Panc1 (cell line): Measurements from ENCODE around the gene CACTIN. TPM values are rescaled to one million over a fixed set of nuclear protein-coding genes. Genes with fewer than 3 reads are reported as not detected.

Source experiments
- ATAC-seq: fragments of 200-7000 bp; cut with Tn5 transposase; 2 replicates; pipeline ENCODE4 v1.9.1; 2020; ENCODE audit warnings: mild to moderate bottlenecking, moderate library complexity
- BruUV-seq: library from RNA; stranded (reverse); fragments of 400-500 nt; replicated peaks from 2 replicates; lab custom pipeline; 2021; lab: Mats Ljungman, UMichigan
- CTCF ChIA-PET: fragments of 300-600 bp; sonication (Branson Sonifier 250); formaldehyde crosslinking; loops from one replicate; lab custom pipeline; 2022; ENCODE audit warnings: antibody characterized with exemption; lab: Charles Lee
- POLR2A ChIA-PET: fragments of 300-600 bp; sonication (Branson Sonifier 250); formaldehyde crosslinking; loops from one replicate; lab custom pipeline; 2022; ENCODE audit warnings: antibody characterized with exemption; lab: Charles Lee
- DNase-seq: peaks from one replicate; pipeline ENCODE4 v3.0.0-alpha.2; 2010; ENCODE audit warnings: low read depth, low spot score
- H3K27ac ChIP-seq: 2 replicates; pipeline ENCODE4 v1.5.1; 2011; ENCODE audit warnings: mild to moderate bottlenecking, low read length, inconsistent platforms
- H3K27me3 ChIP-seq: fragments of 200-500 bp; sonication (Bioruptor generic); 2 replicates; pipeline ENCODE4 v1.6.0; 2014; ENCODE audit warnings: low read length, inconsistent platforms; ENCODE audit not compliant: control insufficient read depth, insufficient read depth
- H3K36me3 ChIP-seq: fragments of 200-500 bp; sonication (Bioruptor generic); 2 replicates; pipeline ENCODE4 v1.5.1; 2014; ENCODE audit warnings: inconsistent platforms, mild to moderate bottlenecking, low read length, moderate library complexity; ENCODE audit not compliant: control insufficient read depth, insufficient read depth
- H3K4me1 ChIP-seq: 2 replicates; pipeline ENCODE4 v1.5.1; 2011; ENCODE audit warnings: inconsistent platforms, mild to moderate bottlenecking, low read length, moderate library complexity; ENCODE audit not compliant: control insufficient read depth, insufficient read depth
- H3K4me3 ChIP-seq, 2 experiments: 2 replicates each; pipeline ENCODE4 v1.5.1; 2011 to 2012; ENCODE audit warnings: low read depth in 2 of 2, low read length in 2 of 2, mild to moderate bottlenecking in 2 of 2, inconsistent platforms in 1 of 2, moderate library complexity in 1 of 2
- H3K9me3 ChIP-seq: fragments of 200-500 bp; sonication (Bioruptor generic); 2 replicates; pipeline ENCODE4 v1.5.1; 2014; ENCODE audit warnings: low read depth, mild to moderate bottlenecking, inconsistent platforms, low read length, moderate library complexity; ENCODE audit not compliant: control insufficient read depth, insufficient read depth
- POLR2AphosphoS5 ChIP-seq: IDR thresholded peaks from 2 replicates; pipeline ENCODE4 v1.6.1; 2012; ENCODE audit warnings: mild to moderate bottlenecking, low read depth, low read length, moderate library complexity
- SIN3A ChIP-seq: IDR thresholded peaks from 2 replicates; pipeline ENCODE4 v1.6.1; 2012; ENCODE audit warnings: low read depth, mild to moderate bottlenecking, low read length, moderate library complexity, borderline replicate concordance; ENCODE audit not compliant: insufficient read depth
- TCF7L2 ChIP-seq: IDR thresholded peaks from 2 replicates; pipeline ENCODE4 v1.6.1; 2011; ENCODE audit warnings: mild to moderate bottlenecking, low read depth, low read length, inconsistent platforms
- in situ Hi-C: cut with HindIII; loops from 2 replicates; pipeline ENCODE4 v1.10.0; 2016; ENCODE audit warnings: low sequenced_read_pairs, low pct_unique_long_range_greater_than_20kb
- intact Hi-C: fragments of 100-400 bp; cut with micrococcal nuclease; formaldehyde crosslinking; loops from one replicate; pipeline ENCODE4 v1.10.0; 2022; ENCODE audit not compliant: unreplicated experiment
- total RNA-seq: library from RNA; stranded (reverse); gene quantifications from one replicate; pipeline ENCODE4 v1.2.1, GENCODE V29; 2021; ENCODE audit not compliant: unreplicated experiment
- TF ChIP-seq, protein P1 (sequence below): fragments of 450-650 bp; IDR thresholded peaks from 2 replicates; pipeline ENCODE4 v1.5.1; 2017; ENCODE audit warnings: mild to moderate bottlenecking
- TF ChIP-seq, protein P2 (sequence below), 2 experiments: IDR thresholded peaks; 2 replicates each; pipeline ENCODE4 v1.6.1; 2011 to 2012; ENCODE audit warnings: low read depth in 2 of 2, control low read depth in 1 of 2, low read length in 1 of 2, mild to moderate bottlenecking in 1 of 2, moderate library complexity in 1 of 2; ENCODE audit not compliant: insufficient read depth in 1 of 2

Gene CACTIN
- total RNA-seq, 1 experiment from 2014 or later: 25.2 TPM

GRCh38 chr19:3673506-3674439, 47.2 kb upstream of the CACTIN start:
- Histone ChIP-seq H3K36me3 (no peaks in the 10 kb centered on the region), H3K27ac (no peak overlapping the region), H3K4me1 (peaks cover 7% of the 10 kb centered on the region; the same call in 1 of the 2 replicates), H3K27me3 (no peaks in the 10 kb centered on the region), H3K4me3 (no peak overlapping the region), H3K9me3 (no peaks in the 10 kb centered on the region)
- TF ChIP-seq POLR2AphosphoS5: no peak
- TF ChIP-seq, protein P1, sequence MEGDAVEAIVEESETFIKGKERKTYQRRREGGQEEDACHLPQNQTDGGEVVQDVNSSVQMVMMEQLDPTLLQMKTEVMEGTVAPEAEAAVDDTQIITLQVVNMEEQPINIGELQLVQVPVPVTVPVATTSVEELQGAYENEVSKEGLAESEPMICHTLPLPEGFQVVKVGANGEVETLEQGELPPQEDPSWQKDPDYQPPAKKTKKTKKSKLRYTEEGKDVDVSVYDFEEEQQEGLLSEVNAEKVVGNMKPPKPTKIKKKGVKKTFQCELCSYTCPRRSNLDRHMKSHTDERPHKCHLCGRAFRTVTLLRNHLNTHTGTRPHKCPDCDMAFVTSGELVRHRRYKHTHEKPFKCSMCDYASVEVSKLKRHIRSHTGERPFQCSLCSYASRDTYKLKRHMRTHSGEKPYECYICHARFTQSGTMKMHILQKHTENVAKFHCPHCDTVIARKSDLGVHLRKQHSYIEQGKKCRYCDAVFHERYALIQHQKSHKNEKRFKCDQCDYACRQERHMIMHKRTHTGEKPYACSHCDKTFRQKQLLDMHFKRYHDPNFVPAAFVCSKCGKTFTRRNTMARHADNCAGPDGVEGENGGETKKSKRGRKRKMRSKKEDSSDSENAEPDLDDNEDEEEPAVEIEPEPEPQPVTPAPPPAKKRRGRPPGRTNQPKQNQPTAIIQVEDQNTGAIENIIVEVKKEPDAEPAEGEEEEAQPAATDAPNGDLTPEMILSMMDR: no peak
- TF ChIP-seq SIN3A: no peak
- no peak for TF ChIP-seq TCF7L2
- in situ Hi-C loops: no loop called here
- ChIA-PET CTCF (no interaction called here), POLR2A (no interaction called here)
- intact Hi-C loops: no loop called here
- no peak for ATAC-seq
- no TSS peak for BruUV-seq
- no peak for DNase-seq

GRCh38 chr19:3672993-3673392, 46.4 kb upstream of the CACTIN start:
- intact Hi-C loops (no loop called here), in situ Hi-C loops (no loop called here)
- ChIA-PET CTCF (no interaction called here), POLR2A (no interaction called here)
- no peak overlapping the region for H3K4me3 ChIP-seq
- H3K36me3 ChIP-seq: no peaks in the 10 kb centered on the region
- BruUV-seq: no TSS peak
- no peaks in the 10 kb centered on the region for H3K9me3 ChIP-seq
- no peak overlapping the region for H3K27ac ChIP-seq
- DNase-seq (no peak), ATAC-seq (no peak)
- no peaks in the 10 kb centered on the region for H3K27me3 ChIP-seq
- TF ChIP-seq POLR2AphosphoS5 (no peak), SIN3A (no peak), TCF7L2 (no peak)
- TF ChIP-seq, protein P1: no peak
- TF ChIP-seq, protein P2, sequence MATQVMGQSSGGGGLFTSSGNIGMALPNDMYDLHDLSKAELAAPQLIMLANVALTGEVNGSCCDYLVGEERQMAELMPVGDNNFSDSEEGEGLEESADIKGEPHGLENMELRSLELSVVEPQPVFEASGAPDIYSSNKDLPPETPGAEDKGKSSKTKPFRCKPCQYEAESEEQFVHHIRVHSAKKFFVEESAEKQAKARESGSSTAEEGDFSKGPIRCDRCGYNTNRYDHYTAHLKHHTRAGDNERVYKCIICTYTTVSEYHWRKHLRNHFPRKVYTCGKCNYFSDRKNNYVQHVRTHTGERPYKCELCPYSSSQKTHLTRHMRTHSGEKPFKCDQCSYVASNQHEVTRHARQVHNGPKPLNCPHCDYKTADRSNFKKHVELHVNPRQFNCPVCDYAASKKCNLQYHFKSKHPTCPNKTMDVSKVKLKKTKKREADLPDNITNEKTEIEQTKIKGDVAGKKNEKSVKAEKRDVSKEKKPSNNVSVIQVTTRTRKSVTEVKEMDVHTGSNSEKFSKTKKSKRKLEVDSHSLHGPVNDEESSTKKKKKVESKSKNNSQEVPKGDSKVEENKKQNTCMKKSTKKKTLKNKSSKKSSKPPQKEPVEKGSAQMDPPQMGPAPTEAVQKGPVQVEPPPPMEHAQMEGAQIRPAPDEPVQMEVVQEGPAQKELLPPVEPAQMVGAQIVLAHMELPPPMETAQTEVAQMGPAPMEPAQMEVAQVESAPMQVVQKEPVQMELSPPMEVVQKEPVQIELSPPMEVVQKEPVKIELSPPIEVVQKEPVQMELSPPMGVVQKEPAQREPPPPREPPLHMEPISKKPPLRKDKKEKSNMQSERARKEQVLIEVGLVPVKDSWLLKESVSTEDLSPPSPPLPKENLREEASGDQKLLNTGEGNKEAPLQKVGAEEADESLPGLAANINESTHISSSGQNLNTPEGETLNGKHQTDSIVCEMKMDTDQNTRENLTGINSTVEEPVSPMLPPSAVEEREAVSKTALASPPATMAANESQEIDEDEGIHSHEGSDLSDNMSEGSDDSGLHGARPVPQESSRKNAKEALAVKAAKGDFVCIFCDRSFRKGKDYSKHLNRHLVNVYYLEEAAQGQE (IDR thresholded peaks at IDR 0.05; ENCODE audit: insufficient read depth in 1 of 2, low read depth in 2 of 2, low read length in 1 of 2): no peak
- peaks cover 7% of the 10 kb centered on the region; the same call in 1 of the 2 replicates for H3K4me1 ChIP-seq
